ENCODE results near the gene CD74.

Gene CD74

DNA sequence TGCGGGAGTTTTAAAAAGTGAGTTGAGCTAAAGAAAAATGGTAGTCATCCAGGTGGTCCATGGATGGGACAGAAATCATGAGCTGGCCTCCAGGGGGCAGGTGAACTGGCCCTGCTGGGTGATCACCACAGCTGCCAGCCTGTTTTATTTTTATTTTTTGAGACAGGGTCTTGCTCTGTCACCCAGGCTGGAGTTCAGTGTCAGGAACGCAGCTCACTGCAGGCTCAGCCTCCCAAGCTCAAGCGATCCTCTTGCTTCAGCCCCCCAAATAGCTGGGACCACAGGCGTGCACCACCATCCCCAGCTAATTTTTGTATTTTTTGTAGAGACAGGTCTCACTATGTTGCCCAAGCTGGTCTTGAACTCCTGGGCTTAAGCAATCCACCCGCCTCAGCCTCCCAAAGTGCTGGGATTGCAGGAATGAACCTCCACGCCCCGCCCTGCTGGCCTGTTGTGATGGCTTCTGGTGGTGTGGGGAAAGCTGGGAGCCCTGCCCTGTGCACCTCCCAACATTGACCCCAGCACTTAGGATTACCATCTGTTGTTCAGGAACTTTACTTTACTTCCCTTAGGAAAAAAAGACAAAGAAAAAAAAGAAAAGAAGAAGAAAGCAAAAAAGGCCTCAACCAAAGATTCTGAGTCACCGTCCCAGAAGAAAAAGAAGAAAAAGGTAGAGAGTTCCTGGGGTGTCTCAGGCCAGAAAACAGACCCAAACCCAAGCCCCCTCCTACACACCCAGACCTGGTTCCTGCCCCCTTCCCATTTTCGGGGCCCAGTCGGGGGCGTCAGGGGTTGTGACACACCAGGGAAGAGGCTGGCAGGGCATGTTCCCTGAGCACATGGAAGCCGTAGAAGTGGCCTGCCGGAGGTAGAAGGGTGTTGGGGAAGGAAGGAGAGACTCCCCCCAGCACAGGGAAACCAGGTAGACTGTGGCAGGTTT, 14.7 kb downstream of the CD74 start:
- no peak for DNase-seq (ENCODE audit: low spot score)

DNA sequence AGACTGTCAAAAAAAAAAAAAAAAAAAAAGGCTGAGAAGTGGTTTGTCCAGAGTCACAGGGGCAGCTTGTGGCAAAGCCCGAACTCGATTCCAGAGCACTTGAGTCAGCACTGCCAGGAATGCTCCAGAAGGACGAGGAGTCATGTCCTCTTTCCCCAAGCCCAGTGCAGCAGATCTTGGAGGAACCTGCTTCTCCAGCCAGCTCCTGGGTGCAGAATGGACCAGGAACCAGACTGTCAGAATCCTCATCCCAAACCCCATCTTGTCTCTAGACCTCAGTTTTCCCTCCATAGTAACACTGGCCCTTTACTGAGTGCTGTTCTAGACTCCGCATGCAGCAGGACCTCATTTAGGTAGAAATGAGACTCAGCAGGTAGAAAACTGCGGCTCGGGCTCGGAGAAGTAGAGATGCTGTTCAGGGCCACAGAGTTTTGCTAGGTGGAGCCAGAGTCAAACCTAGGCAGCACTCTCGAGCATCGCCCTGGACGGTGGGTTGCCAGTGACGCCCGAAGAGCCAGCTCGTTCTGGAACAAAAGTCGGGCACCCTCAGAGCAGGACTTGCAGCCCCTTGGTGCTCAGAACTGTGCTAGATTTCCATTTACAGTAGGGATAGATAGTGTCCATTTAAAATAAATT, 15.4 kb downstream of the CD74 start:
- DNase-seq (ENCODE audit: low spot score), result no peak

DNA sequence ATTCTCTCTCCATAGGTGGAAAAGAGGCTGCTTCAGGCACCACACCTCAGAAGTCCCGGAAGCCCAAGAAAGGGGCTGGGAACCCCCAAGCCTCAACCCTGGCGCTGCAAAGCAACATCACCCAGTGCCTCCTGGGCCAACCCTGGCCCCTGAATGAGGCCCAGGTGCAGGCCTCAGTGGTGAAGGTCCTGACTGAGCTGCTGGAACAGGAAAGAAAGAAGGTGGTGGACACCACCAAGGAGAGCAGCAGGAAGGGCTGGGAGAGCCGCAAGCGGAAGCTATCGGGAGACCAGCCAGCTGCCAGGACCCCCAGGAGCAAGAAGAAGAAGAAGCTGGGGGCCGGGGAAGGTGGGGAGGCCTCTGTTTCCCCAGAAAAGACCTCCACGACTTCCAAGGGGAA, 16.4 kb downstream of the CD74 start:
- no peak for DNase-seq (ENCODE audit: low spot score)

DNA sequence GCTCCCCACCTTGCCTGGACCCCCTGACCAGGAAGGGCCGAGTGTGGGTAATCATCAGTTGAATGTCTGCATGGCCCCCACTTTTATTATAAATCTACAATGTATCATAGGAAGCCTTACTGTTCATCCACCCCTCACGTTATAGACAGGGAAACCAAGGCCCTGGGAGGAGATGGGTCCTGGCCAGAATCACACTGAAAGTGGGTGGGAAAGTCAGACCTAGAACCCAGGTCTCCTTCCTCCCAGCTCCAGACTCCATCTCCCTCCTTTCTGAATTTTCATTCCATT, 17.1 kb downstream of the CD74 start:
- no peak for DNase-seq (ENCODE audit: low spot score)

DNA sequence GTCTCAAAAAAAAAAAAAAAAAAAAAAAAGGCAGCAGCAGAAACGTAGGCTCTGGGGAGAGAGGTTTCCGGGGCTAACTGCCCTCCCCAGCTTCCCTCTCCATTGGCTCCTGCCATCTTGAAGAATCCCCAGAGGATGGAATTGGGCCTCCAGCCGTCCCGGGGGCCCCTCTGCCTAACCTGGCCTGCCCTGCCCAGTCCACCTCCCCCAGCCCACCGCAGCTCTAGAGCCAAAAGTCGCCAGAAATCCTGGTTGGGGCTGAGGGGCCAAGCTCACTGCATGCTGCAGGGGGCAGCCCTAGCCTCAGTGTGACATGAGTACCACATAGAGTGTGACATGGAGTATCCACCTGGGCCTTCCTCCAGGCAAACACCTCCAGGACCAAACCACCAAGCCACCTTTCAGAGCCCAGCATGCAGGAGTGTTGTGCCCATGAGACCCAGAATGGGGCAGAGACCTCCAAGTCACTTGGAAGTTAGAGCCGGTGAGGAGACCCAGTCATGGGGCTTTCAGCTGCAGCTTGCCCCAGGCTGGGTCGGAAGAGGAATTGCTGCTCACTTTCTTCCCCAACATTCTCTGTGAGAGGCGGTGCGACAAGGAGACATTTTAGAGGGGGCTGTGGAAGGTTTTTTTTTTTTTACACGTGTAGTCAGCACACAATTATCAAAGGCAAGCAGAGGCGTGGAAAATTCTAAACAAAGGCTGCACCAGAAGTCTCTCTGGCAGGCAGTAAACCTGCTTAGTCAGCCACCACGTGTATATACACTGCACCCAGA, 17.6 kb downstream of the CD74 start:
- no peak for DNase-seq (ENCODE audit: low spot score)

DNA sequence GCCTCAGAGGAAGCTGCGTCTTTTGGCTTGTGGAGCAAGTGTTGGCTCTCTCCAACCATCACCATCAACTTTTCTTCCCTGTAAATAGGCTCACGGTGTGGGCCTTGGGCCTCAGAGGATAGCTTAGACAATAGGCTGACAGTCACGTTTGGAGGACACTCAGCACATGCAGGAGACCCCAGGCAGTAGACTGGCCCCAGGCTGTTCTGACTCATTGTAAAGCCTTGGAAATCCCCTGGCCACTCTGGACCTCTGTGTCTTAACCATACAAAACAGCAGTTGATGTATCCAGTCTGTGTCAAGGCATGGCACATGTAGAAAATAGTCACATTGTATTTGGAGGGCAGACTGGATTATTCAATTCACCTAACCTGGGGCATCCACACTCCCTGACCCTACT, 18.6 kb downstream of the CD74 start:
- DNase-seq (ENCODE audit: low spot score), result no peak

DNA sequence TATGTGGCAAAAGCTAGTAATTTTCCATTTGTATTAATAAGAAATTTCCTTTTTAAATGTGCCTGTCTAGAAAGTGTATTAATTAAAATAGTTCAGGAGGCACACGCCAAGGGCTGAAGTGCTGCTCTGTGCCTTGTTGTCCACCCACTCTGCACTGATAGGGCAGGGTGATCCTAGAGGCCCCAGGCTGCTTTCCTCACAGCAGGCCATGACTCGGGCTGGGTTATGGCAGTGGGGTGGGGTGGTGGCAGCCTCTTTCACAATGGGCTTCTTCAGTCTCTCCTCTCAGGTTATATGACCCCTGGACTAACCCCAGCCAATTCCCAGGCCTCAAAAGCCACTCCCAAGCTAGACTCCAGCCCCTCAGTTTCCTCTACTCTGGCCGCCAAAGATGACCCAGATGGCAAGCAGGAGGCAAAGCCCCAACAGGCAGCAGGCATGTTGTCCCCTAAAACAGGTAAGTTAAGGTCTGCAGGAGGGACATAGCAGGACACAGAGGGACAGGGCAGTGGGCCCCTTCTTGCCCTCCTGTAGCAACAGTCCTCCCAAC, 19.5 kb downstream of the CD74 start:
- no peak for DNase-seq (ENCODE audit: low spot score)

DNA sequence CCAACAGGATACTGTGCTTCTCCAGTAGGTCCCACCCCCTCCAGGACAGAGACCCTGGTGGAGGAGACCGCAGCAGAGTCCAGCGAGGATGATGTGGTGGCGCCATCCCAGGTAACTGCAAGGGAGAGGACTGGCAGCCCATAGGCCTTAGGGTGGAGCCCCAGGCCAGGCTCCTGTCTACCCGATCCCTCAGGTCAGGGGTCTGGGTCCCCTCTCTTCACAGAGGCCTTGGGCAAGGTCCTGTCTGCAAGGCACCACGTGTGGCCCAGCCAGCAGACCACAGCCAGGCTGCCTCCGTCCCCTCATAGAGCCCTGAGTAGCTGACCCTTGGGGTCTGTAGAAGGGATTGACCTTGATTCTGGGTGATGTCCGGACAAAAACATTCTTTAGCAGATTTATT, 20.0 kb downstream of the CD74 start:
- no peak for DNase-seq (ENCODE audit: low spot score)

DNA sequence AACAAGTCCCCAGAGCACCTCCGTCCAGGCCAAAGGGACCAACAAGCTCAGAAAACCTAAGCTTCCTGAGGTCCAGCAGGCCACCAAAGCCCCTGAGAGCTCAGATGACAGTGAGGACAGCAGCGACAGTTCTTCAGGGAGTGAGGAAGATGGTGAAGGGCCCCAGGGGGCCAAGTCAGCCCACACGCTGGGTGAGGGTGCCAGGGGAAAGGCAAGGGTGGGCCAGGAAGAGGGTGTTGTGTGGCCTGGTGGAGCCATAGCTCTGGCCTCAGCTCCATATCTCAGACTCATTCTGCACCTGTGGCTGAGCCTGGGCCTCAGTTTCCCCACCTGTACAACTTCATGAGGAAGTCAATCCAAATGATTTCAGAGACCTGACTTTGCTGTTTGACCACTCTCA, 20.7 kb downstream of the CD74 start:
- DNase-seq (ENCODE audit: low spot score), result no peak

DNA sequence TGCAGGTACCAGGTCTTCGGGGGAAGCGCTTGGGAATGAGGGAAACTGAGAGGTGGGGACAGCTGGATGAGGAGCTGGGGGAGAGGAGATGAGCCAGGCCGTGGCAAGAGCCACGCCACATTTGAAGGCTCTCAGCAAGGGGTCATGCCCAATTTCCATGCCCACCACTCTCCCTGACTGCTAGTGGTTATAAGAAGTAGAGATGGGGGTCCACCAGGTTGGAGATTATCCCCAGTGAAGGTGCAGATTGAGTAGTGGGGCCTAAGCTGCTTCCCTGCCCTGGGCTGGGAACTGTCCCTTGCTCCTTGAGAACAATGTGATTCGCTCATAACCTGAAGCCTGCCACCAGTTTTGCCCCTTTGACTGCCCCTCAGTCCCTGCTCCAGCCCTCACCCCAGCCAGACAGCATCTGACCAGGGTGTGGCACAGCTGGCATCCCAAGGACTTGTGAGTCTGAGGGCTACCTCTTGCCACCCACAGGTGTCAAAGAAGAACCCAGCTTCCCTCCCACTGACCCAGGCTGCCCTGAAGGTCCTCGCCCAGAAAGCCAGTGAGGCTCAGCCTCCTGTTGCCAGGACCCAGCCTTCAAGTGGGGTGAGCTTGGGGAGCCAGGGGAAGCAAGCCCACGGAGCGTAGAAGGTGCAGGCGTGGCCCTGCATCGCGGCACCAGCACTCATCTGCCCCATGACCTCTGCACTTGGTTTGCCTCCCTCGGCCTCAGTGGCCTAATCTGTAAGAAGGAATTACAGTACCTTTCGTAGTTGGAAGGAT, 21.5 kb downstream of the CD74 start:
- no peak for DNase-seq (ENCODE audit: low spot score)

DNA sequence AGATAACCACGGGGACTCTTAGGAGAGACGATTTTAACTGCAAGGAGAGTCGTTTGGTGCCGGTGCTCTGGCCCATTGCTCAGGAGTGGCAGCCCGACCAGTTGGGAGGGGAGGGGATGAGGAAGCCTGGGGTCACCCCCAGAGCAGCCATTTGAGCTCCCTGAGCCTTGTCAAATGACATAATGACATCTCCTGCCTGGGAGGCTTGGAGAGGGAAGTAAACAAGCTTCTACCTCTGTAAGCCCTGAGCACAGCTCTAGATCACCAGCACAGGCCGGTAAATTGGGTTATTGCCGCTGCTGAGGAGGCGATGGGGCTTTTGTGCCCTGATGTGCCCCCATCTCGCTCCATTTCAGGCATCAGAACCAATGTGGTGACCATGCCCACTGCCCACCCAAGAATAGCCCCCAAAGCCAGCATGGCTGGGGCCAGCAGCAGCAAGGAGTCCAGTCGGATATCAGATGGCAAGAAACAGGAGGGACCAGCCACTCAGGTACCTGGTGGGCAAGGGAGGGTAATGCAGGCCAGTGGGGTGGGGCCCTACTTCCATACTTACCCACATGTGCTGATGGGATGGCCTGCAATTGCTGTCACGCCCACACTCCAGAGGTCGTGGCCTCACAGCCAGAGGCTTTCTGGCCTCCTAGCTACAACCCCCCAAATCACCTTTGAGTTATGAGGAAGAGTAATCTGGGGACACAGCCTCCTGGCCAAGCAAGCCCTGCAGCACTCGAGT, 23.0 kb downstream of the CD74 start:
- DNase-seq (ENCODE audit: low spot score), result no peak

DNA sequence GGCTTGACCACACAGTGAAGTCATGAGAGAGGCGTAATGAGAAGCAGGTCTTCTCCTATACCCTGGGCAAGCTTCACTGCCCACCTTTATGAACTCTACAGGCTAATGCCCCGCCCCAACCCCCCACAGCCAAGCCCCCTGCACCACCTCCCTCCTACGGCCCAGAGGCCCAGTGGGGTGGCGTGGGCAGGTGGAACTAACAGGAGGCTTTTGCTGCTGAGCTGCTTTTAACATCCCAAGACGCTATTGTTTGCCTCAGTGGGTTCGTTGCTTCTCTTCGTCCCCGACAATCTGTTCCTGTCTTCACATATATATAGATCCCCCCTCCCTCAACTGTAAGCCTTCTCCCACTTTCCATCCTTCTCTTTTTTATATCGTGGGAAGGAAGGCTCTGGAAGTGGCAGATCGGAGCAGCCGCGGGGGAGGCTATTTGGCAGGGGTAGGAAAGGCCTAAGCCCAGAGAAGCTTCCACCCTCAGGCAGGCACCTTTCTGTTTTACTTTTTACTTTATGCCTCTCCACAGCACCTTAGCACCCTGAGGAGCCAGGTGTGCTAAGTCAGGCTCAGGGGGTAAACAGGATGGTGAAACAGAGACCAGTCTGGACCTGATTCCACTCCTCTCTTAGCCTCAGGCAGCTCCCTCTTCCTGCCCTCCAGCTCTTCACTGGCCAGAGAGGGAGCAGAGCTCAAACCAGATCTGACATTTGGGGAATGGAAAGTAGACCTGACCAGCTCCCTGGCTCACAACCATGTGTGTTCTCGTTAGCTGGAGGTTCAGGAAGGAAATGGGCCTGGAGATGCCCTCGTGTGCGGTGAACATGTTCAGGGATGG, 26.5 kb downstream of the CD74 start:
- DNase-seq (ENCODE audit: low spot score), result no peak

DNA sequence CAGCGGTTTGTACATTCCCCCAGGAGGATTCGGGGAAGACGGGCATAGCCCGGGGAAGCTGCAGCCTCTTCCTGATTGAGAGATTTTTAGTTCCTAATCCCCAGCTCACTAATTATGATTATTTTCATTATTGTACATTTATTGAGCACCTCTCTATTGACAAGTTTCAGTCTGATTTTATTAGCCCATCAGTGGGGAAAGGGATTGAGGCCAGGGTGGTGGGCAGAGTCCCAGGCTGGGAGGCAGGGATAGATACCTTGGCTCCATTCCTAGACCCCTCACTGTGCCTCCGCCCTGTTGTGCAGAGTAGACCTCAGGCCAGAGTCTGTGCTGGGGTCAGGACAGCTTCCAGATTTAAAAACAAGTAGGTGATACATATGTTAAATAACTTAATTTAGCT, 28.0 kb downstream of the CD74 start:
- DNase-seq (ENCODE audit: low spot score), result no peak

DNA sequence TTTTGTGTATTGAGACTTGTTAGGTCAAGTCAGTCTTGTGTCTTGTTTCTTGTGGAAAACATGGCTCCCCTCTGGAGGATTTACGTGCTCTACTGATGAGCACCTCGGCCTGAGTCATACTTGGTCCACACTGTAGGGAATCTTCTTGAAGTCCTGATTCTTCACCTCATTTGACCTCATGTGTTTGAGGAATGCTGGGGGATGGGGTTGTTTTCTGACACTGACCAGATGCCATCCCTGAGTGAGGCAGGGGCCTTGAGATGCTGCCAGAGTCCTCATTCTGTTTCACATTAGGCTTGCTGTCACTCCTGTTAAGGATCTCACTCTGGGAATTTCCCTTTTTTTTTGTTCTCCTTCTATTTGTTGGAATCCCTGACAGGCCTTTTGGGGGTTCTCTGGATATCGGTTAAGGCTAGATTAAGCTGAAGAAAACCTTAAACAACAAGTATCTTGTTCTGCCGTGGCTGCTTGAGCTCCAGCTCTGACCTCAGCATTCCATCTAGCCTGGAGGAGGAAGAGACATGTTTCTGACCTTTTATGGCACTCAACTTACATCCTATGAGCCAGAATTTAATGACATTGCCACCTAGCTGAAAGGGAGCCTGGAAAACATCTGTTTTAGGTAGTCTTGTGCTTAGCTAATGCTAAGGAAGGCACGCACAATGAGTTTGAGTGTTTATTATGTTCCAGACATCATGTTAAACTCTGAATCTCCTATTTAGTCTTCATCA, 34.6 kb downstream of the CD74 start:
- peak; percentile 97 for DNase-seq (ENCODE audit: low spot score)

DNA sequence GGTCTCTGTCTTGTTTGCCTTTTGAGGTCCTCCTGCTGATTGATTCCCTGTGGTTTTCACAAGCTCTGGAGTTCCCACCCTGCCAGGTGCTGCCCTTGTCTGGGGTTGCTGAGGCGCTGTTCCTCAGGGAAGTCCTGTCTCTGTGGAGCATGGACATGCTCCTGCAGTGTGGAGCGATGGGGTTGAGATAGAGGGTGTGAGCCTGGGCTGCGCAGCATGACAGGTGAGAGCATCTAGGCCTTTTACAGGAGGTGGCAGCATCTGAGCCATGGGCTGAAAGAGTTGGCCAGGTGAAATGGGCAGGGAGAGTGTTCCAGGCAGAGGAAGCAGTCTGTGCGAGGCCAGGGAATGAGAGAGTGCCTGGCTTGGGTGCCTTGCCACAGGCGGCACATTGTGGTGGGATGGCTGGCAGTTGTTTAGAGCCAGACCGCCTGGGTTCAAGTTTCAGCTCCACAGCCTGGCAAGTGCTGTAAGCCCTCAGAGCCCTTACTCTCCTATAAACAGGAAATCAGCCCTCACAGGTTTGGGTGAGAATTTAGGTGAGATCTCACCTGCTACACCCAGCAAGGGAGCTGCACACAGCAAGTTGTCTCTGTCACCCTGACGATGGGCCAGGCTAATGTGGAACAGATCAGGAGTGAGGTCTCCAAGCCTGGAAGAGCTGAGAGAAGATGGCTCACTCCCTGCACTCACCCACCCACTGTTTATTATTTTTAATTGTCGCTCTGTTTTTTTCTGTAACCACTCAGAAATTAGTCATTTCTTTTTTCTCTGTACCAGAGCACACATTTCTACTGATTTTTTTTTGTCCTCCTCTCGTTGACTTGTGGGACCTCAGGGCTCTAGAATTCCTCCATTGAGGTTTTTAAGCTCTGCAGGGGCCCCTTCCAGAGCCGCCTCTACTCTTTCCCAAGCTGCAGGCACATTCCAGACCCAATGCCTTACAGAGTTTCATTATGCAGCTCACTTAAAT, 35.6 kb downstream of the CD74 start:
- no peak for DNase-seq (ENCODE audit: low spot score)

DNA sequence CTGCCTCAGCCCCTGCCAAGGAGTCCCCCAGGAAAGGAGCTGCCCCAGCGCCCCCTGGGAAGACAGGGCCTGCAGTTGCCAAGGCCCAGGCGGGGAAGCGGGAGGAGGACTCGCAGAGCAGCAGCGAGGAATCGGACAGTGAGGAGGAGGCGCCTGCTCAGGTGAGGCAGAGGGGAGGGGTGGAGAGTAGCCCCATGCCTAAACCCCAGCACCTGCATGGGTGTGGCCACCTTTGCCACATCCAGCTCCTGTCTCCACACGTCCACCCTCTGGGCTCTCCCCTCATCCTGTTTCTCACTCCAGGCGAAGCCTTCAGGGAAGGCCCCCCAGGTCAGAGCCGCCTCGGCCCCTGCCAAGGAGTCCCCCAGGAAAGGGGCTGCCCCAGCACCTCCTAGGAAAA, 38.1 kb downstream of the CD74 start:
- DNase-seq (ENCODE audit: low spot score), result no peak

DNA sequence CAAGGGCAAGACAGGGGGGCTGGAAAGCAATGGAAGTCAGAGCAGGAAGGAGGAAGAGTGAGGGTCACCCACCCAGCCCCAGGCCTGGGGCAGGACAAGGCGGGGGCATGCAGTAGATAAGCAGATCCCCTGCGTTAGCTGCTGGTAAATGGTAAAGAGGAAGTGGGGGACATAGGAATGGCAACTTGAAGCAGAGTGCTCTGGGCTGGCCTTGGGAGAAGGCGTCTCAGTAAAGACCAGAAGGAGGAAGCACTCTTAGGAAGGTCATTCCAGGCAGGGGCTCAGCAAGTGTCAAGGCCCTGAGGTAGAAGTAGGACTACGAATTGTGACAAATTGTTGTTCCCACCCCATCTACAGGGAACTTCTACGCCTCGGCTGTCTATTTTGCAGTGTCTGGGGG, 40.1 kb downstream of the CD74 start:
- DNase-seq (ENCODE audit: low spot score), result no peak

DNA sequence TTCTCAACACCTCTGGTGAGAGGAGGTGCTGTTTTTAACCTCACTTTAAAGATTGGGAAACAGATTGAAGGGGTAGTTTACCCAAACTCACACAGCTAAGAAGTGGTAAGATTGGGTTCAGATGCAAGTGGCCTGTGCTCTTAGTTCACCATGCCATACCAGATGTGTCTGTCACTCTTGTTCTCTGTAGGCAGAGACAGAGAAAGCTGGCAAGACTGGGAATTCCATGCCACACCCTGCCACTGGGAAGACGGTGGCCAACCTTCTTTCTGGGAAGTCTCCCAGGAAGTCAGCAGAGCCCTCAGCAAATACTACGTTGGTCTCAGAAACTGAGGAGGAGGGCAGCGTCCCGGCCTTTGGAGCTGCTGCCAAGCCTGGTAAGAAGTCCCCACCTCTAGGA, 44.2 kb downstream of the CD74 start:
- no peak for DNase-seq (ENCODE audit: low spot score)
